ENCODE results near the gene KISS1.

KISS1 gene

GRCh38 chr1:204227996-204228785 is 31.9 kb upstream of the KISS1 start:
- TF ChIP-seq CREB1 (IDR thresholded peaks at IDR 0.05; ENCODE audit: low read depth): no peak
- no peak for TF ChIP-seq EGR1 (IDR thresholded peaks at IDR 0.05)
- no peak for TF ChIP-seq NFIC (IDR thresholded peaks at IDR 0.05)
- TF ChIP-seq, protein P1, sequence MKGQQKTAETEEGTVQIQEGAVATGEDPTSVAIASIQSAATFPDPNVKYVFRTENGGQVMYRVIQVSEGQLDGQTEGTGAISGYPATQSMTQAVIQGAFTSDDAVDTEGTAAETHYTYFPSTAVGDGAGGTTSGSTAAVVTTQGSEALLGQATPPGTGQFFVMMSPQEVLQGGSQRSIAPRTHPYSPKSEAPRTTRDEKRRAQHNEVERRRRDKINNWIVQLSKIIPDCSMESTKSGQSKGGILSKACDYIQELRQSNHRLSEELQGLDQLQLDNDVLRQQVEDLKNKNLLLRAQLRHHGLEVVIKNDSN (IDR thresholded peaks at IDR 0.05): no peak
- TF ChIP-seq MAX (IDR thresholded peaks at IDR 0.05): no peak
- TF ChIP-seq EP300 (IDR thresholded peaks at IDR 0.05; ENCODE audit: borderline replicate concordance): no peak
- TF ChIP-seq TAF1 (IDR thresholded peaks at IDR 0.05; ENCODE audit: low read depth): no peak
- TF ChIP-seq CEBPB (IDR thresholded peaks at IDR 0.05): no peak
- TF ChIP-seq ZBTB7A (IDR thresholded peaks at IDR 0.05; ENCODE audit: low read depth): no peak

DNA sequence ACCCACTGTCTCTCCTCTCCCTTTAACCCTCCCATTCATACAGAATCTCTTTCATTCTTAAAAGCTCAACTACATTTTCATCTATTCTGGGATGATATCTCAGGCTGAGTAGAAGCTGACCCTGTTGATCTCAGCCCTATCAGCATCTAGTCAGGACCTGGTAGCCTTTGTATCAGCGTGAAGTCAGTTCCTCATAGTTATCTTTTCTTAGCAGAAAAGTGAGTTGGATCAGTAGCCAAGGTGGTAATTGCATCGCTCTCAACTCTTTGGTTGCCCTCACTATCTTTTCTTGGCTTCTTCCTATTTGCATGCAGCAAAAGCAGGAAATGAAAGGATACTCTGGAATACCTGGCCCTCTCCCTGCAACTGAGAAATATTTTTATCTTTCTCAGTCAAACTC is 31.1 kb upstream of the KISS1 start:
- TF ChIP-seq, protein P2, sequence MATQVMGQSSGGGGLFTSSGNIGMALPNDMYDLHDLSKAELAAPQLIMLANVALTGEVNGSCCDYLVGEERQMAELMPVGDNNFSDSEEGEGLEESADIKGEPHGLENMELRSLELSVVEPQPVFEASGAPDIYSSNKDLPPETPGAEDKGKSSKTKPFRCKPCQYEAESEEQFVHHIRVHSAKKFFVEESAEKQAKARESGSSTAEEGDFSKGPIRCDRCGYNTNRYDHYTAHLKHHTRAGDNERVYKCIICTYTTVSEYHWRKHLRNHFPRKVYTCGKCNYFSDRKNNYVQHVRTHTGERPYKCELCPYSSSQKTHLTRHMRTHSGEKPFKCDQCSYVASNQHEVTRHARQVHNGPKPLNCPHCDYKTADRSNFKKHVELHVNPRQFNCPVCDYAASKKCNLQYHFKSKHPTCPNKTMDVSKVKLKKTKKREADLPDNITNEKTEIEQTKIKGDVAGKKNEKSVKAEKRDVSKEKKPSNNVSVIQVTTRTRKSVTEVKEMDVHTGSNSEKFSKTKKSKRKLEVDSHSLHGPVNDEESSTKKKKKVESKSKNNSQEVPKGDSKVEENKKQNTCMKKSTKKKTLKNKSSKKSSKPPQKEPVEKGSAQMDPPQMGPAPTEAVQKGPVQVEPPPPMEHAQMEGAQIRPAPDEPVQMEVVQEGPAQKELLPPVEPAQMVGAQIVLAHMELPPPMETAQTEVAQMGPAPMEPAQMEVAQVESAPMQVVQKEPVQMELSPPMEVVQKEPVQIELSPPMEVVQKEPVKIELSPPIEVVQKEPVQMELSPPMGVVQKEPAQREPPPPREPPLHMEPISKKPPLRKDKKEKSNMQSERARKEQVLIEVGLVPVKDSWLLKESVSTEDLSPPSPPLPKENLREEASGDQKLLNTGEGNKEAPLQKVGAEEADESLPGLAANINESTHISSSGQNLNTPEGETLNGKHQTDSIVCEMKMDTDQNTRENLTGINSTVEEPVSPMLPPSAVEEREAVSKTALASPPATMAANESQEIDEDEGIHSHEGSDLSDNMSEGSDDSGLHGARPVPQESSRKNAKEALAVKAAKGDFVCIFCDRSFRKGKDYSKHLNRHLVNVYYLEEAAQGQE (IDR thresholded peaks at IDR 0.05; ENCODE audit: low read depth): no peak
- no peak for TF ChIP-seq CREB1 (IDR thresholded peaks at IDR 0.05; ENCODE audit: low read depth)
- no peak for TF ChIP-seq EGR1 (IDR thresholded peaks at IDR 0.05)
- no peak for TF ChIP-seq EP300 (IDR thresholded peaks at IDR 0.05; ENCODE audit: borderline replicate concordance)
- no peak for TF ChIP-seq TEAD4 (IDR thresholded peaks at IDR 0.05)
- TF ChIP-seq ZBTB7A (IDR thresholded peaks at IDR 0.05; ENCODE audit: low read depth): no peak
- no peak for TF ChIP-seq CEBPB (IDR thresholded peaks at IDR 0.05)
- no peak for TF ChIP-seq YY1 (IDR thresholded peaks at IDR 0.05; ENCODE audit: low read depth)
- TF ChIP-seq TAF1 (IDR thresholded peaks at IDR 0.05; ENCODE audit: low read depth): no peak
- TF ChIP-seq, protein P1 (IDR thresholded peaks at IDR 0.05): no peak
- TF ChIP-seq RAD21 (IDR thresholded peaks at IDR 0.05; ENCODE audit: low read depth): no peak
- TF ChIP-seq NFIC (IDR thresholded peaks at IDR 0.05): no peak
- TF ChIP-seq TCF12 (IDR thresholded peaks at IDR 0.05; ENCODE audit: low read depth): no peak
- TF ChIP-seq FOXM1 (IDR thresholded peaks at IDR 0.05; ENCODE audit: borderline replicate concordance, low read depth): no peak
- no peak for TF ChIP-seq MAX (IDR thresholded peaks at IDR 0.05)

DNA sequence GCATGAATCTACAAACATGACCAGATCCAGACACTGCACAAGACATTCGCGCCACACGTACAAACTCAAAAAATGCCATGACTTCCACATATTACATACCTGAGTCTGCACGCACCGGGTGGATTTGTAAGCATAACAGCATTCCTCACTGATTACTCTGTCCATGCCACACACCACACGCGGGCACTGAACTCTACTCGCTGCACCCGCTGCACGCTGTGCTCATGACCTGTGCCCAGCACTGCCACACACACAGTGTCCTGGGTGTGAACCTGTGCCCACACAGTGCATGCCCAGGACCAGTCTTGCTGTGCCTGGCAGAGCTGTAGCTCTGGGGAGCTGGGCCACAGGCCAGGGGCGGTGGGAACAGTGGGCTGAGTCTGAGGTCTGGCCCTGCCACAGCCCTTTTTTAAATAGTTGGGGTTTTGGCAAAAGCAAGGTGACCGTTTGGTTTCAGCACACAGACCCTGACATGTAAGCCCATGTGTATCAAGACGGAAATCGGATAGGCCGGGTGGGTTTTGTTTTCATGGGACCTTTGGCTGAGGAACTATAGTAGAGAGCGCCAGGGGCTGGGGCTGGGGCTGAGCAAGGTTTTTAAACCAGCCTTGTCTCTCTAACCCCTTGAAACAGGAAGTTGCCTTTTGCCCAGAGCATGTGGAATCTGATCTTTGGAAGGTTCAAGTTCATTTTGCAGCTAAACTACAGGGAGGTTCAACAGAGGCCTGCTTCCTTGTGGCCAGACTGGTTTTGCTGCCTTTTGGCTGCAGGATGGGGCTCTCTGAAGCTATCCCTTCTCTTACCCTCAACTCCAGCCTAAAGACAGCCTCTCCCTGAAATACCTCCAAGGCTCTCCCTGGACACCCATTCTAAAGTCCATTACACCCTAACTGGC is 29.8 kb upstream of the KISS1 start:
- TF ChIP-seq TEAD4 (IDR thresholded peaks at IDR 0.05) (peak; percentile 6; the same call in 1 of the 2 replicates), FOXM1 (IDR thresholded peaks at IDR 0.05; ENCODE audit: borderline replicate concordance, low read depth) (no peak)
- TF ChIP-seq, protein P1 (IDR thresholded peaks at IDR 0.05): no peak

DNA sequence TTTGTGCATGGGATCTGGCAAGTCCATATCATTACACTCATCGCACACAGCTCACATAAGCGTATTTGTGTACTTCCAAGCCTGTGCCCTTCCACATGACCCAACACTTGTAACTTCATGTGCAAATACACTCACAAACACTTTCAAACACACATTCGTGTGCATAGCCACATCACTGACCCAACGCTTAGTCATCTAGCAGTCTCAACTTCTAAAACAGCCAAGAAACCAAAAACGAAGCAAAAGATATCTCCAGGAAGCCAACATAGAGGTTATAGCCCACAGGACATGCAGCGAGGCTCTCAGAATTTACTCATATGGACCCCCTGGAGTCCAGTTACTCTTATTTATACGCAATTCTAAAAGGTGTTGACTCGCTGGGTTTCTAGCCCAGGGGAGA is 28.4 kb upstream of the KISS1 start:
- TF ChIP-seq TCF12 (IDR thresholded peaks at IDR 0.05; ENCODE audit: low read depth) (no peak), EGR1 (IDR thresholded peaks at IDR 0.05) (no peak), CEBPB (IDR thresholded peaks at IDR 0.05) (no peak), TAF1 (IDR thresholded peaks at IDR 0.05; ENCODE audit: low read depth) (no peak), EP300 (IDR thresholded peaks at IDR 0.05; ENCODE audit: borderline replicate concordance) (no peak), CREB1 (IDR thresholded peaks at IDR 0.05; ENCODE audit: low read depth) (no peak), YY1 (IDR thresholded peaks at IDR 0.05; ENCODE audit: low read depth) (no peak), MAX (IDR thresholded peaks at IDR 0.05) (no peak), RAD21 (IDR thresholded peaks at IDR 0.05; ENCODE audit: low read depth) (no peak), ZBTB7A (IDR thresholded peaks at IDR 0.05; ENCODE audit: low read depth) (no peak), TEAD4 (IDR thresholded peaks at IDR 0.05) (no peak), NFIC (IDR thresholded peaks at IDR 0.05) (no peak)
- TF ChIP-seq, protein P1 (IDR thresholded peaks at IDR 0.05): no peak
- TF ChIP-seq, protein P2 (IDR thresholded peaks at IDR 0.05; ENCODE audit: low read depth): no peak
